Heart left ventricle (tissue), 13 donors: ENCODE measurements around the gene RAB13.

Experiments used
- CTCF ChIP-seq, 12 donors: fragments of 200-600 bp; sonication (generic) in 4 of 12; IDR thresholded peaks; one replicate each; pipeline versions ENCODE4 v1.5.0 to v1.8.0; 2018 to 2022; ENCODE audit warnings: antibody characterized with exemption in 12 of 12, mild to moderate bottlenecking in 5 of 12
- POLR2A ChIP-seq, 2 donors: fragments of 450-650 bp; IDR thresholded peaks; one replicate each; pipeline ENCODE4 v1.6.1; 2017; ENCODE audit warnings: antibody characterized with exemption in 2 of 2, mild to moderate bottlenecking in 2 of 2, moderate library complexity in 2 of 2
- donor health status: ischemic (EF 13 %, LVEDD 7.1; RV severe dilation, severe dysfunction).
- donor health status: DM: no; HTN: yes; CAD: no.
- donor health status: DM: no; HTN: no; CAD: no.
- donor health status: ischemic (EF 25% LVEDD 6.9; RV normal size, moderate dysfunction).
- donor health status: ischemic (EF 25% LVEDD 5.7; RV mildly dilated, moderate dysfunction).
- donor health status: ischemic (EF 35%, LVEDD 5.7; RV mildly dilated, moderate dysfunction).
- donor health status: nonischemic (EF 11% LVEDD 7.7; RV severe dilation, severe dysfunction).
- donor health status: DM: yes; HTN: yes; CAD: no.
- donor health status: PGD.
- donor health status: ischemic (EF 29% LVEDD 5.4; RV normal size, mild dysfunction).
- donor health status: nonischemic (EF 23%, LVEDD 6.1; RV moderate dilation, normal function).

DNA sequence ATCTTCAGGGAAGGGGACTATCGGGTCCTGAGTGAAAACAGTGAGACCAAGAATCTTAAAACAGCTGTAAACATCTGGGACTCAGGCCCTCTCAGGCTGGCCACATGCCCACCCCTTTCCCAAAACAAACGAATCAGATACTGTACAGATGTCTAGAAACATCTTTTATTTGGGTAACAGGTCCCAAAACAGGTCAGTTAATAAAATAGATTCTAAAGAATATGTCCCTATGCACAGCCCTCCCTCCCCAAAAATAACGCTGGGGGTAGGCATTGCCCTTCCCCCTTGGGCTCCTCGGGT is 27.2 kb downstream of the RAB13 start:
- TF ChIP-seq POLR2A (IDR thresholded peaks at IDR 0.05), result no peak
- no peak for TF ChIP-seq CTCF (IDR thresholded peaks at IDR 0.05)
